ENCODE results near the gene FADS6.

- no peak for TF ChIP-seq CTCF (IDR thresholded peaks at IDR 0.05; ENCODE audit: low read depth, low read length)
- no peak for TF ChIP-seq MAX (IDR thresholded peaks at IDR 0.05; ENCODE audit: low read depth, low read length)
Measured at GRCh38 chr17:74838274-74838673, 55.2 kb downstream of the FADS6 start.

Measured in NB4 (cell line).